ENCODE data around the gene ALX4.

ALX4 gene

DNA sequence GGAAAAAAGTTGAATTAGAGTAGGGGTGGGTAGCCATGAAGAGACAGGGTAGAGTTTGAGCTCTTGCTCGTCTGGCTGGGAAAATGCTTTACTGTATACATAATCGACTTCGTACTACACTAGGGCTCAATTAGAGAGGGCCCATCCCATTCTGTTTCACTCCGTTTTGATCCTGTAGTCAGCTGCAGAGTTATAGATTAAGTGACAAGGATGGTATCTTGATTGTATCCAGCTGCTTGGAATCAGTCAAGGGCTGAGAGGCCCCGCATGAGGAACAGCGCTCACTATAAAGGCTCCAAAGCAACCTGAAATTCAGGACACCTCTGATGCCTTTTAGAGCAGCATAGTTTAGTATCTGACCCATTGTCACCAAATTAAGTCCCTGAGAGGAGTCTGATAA lies 81.6 kb downstream of the ALX4 start:
- TF ChIP-seq, protein P1, sequence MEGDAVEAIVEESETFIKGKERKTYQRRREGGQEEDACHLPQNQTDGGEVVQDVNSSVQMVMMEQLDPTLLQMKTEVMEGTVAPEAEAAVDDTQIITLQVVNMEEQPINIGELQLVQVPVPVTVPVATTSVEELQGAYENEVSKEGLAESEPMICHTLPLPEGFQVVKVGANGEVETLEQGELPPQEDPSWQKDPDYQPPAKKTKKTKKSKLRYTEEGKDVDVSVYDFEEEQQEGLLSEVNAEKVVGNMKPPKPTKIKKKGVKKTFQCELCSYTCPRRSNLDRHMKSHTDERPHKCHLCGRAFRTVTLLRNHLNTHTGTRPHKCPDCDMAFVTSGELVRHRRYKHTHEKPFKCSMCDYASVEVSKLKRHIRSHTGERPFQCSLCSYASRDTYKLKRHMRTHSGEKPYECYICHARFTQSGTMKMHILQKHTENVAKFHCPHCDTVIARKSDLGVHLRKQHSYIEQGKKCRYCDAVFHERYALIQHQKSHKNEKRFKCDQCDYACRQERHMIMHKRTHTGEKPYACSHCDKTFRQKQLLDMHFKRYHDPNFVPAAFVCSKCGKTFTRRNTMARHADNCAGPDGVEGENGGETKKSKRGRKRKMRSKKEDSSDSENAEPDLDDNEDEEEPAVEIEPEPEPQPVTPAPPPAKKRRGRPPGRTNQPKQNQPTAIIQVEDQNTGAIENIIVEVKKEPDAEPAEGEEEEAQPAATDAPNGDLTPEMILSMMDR (IDR thresholded peaks at IDR 0.05; ENCODE audit: control insufficient read depth, extremely low read depth, insufficient read depth), result no peak
- no peak for DNase-seq (ENCODE audit: low read depth)
- no peak overlapping the region for H3K4me3 ChIP-seq (ENCODE audit: low read depth, low read length)

DNA sequence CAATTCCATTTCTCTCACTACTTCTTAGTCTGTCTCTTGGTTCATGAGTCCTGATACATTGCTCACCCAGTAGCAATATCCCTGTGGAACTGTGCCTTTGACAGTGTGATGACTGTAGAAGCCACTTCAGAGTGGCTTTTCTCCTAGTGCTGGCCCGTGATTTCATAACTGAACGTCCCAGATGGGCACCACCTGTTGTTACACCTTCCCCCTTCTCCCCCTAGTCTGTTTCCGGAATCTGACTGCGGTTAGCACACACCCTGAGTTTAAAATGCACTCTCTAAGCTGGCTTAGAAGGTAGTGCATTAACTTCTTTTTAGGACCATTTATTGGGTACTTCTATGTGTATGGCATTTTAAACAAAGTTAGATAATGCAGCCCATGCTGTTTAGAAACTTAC lies 83.0 kb downstream of the ALX4 start:
- TF ChIP-seq, protein P1 (IDR thresholded peaks at IDR 0.05; ENCODE audit: control insufficient read depth, extremely low read depth, insufficient read depth), result no peak
- DNase-seq (ENCODE audit: low read depth), result no peak

DNA sequence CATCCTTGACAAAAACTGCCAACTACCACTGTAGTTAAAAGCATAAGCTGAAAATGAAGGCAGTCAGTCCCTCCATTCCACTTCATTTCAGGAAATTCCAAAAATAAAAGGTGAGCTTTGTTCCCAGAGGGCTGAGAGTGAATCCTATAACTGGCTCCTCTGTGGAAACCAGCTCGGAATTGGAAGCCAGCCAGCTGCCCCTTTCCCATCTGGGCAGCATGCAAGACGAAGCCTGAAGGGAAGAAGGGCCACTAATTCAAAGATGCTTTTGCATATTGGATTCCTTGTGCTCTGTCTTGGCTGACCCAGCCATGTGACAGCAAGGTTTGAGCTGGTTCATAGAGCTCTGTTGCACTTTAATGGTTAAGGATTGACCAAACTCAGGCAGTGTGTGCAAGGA lies 83.4 kb downstream of the ALX4 start:
- TF ChIP-seq, protein P1 (IDR thresholded peaks at IDR 0.05; ENCODE audit: control insufficient read depth, extremely low read depth, insufficient read depth), result no peak
- no peak overlapping the region for H3K4me3 ChIP-seq (ENCODE audit: low read depth, low read length)
- no peak for DNase-seq (ENCODE audit: low read depth)

More for the DNA sequence above, 83.0 kb downstream of the ALX4 start:
- H3K4me3 ChIP-seq (ENCODE audit: low read depth, low read length), result no peak overlapping the region

DNA sequence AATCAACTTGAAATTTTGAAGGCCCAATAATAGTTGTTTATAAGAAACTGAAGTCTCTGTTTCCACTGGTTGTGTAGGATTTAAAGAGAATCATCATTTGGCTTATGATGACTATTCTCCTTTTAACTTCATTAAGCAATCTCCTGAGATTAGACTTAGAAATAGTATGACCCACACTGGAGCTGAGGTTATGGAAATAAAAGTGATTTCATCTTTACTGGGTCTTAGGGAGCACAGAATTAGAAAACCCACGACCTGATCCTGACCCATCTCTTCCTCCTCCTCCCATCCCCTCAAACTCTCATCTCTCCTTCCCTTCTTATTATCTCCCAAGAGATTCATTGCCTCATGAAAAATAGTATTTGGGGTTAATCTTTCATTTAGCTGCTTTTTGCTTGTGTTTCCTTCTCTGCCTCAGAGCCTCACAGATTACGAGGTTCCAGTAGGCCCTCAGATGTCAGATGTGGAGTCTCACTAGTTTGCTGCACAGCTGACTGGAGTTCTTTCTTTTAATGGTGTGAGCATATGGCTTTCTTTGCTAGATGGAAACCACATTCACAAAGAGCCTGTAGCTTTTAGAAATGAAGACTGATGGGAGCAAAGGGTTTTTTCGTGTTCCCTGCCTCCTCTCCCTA lies 85.0 kb downstream of the ALX4 start:
- DNase-seq (ENCODE audit: low read depth), result no peak
- no peak overlapping the region for H3K4me3 ChIP-seq (ENCODE audit: low read depth, low read length)
- TF ChIP-seq, protein P1 (IDR thresholded peaks at IDR 0.05; ENCODE audit: control insufficient read depth, extremely low read depth, insufficient read depth), result no peak

DNA sequence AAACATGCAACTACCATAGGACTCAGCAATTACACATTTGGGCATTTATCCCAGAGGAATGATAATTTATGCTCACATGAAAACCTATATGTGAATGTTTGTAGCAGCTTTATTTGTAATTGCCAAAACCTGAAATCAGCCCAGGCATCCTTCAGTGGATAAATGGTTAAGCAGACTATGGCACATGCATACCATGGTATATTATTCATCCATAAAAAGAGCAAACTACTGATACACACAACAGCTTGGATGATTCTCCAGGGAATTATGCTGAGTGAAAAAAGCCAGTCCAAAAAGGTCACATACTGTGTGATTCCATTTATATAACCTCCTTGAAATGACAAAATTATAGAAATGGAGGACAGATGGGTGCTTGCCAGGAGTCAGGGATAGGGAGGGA lies 86.7 kb downstream of the ALX4 start:
- TF ChIP-seq, protein P1 (IDR thresholded peaks at IDR 0.05; ENCODE audit: control insufficient read depth, extremely low read depth, insufficient read depth), result no peak

DNA sequence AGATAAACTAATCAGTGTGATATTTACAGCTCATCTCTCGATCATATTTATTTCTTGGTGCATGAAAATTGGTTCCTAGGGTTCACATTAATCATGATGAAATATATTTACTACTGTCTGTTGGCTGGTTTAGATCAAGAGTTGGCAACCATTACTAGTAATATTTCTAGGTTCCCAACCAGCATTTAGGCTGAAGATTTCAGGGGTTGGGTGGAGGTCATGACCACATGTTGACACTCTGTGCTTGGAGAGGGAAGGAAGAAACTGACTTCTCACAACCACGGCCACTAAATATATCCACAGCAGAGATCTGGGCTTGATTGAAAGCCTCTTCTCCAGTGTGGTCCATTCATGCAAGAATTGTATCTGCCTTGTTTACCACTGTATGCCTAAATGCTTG lies 87.9 kb downstream of the ALX4 start:
- DNase-seq (ENCODE audit: low read depth), result no peak

More for the DNA sequence above, 86.7 kb downstream of the ALX4 start:
- DNase-seq (ENCODE audit: low read depth), result no peak
- no peak overlapping the region for H3K4me3 ChIP-seq (ENCODE audit: low read depth, low read length)

More for the DNA sequence above, 87.9 kb downstream of the ALX4 start:
- no peak overlapping the region for H3K4me3 ChIP-seq (ENCODE audit: low read depth, low read length)
- TF ChIP-seq, protein P1 (IDR thresholded peaks at IDR 0.05; ENCODE audit: control insufficient read depth, extremely low read depth, insufficient read depth), result no peak
